SKM-1 (cell line): ENCODE results near the gene UBAC1.

Source experiments
- DNase-seq: peaks from one replicate; lab custom pipeline; 2025; ENCODE audit not compliant: unreplicated experiment; lab: John Stamatoyannopoulos, UW

Gene UBAC1

GRCh38 chr9:135885100-135885853 is 75.9 kb downstream of the UBAC1 start:
- no peak for DNase-seq

GRCh38 chr9:135884328-135885035 is 76.7 kb downstream of the UBAC1 start:
- DNase-seq: no peak

DNA sequence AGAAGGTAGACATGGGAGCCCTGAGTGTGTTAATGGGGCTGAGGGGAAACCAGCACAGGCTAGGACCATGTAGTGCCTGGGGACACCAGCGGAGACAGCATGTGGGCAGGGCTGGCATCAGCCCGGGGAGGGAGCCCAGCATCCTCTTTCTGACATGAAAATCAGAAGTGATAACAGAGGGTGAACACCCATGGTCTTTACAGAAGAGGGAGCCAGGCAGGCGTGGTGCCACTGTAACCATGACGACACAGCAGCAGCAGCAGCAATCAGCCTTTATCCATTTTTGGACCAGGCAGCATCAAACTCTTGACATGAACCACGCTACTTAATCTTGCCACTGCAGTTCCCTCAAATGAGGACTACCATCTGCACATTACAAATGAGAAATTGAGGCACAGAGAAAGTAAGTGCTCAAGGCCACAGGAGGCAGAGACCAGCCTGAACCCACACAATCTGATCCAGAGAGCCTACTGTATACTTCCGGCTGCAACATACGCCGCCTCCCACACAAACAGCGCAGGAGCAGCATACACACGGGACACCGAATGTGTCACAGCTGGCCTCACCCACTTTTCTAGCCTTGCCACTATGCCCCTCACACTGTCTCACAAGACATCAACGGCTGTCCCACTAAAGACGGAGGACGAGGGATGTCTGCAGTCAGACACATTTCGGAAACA is 77.6 kb downstream of the UBAC1 start:
- DNase-seq: no peak
